PC-9 (cell line): Measurements from ENCODE around the gene UBE2U.

Experiments used
- EZH2 ChIP-seq: fragments of 200-600 bp; sonication (generic); IDR thresholded peaks from 2 replicates; pipeline ENCODE4 v1.8.0; 2017; ENCODE audit warnings: antibody characterized with exemption, low read depth
- TF ChIP-seq, protein P1 (sequence below): fragments of 200-600 bp; sonication (generic); conservative IDR thresholded peaks from 2 replicates; pipeline ENCODE4 v1.6.1; 2017; ENCODE audit warnings: mixed run types, antibody characterized with exemption, mild to moderate bottlenecking, moderate library complexity

DNA sequence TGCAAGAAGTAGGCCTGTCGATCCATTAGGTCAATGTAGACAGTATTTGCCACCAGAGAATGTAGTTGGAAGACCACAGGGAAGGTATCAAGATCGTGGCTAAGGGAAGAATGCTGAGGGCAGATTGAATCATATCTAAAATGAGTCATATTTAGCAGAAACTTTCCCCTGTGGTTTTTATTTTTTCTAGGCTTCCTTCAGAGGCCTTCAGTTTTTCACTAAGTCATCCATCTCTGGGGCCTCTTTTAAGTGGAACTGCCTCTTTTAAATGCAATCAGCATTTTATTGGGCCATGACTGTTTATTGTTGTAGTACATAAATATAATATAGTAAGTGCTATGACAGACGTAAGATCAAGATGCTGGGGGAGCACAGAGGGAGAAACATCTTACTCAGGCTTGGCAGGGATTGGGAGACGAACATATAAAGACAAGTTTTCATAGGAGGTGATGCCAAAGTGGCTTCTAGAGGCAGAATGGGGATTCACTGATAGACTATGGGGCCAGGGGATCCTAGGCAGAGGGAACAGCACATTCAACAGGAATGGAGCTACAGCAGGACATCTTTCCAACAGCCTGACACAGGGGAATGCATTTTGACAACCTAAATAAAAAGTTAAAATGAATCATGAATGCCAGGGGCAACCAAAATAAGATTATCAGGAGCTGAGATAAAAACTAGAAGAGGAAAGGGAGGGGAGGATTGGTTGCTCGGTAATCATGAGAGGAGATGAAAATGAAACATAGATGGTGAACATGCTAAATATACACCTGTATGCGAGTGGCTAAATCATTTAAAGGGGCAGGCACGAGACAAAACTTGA is 20.1 kb downstream of the UBE2U start:
- TF ChIP-seq EZH2, result no peak
- TF ChIP-seq, protein P1, sequence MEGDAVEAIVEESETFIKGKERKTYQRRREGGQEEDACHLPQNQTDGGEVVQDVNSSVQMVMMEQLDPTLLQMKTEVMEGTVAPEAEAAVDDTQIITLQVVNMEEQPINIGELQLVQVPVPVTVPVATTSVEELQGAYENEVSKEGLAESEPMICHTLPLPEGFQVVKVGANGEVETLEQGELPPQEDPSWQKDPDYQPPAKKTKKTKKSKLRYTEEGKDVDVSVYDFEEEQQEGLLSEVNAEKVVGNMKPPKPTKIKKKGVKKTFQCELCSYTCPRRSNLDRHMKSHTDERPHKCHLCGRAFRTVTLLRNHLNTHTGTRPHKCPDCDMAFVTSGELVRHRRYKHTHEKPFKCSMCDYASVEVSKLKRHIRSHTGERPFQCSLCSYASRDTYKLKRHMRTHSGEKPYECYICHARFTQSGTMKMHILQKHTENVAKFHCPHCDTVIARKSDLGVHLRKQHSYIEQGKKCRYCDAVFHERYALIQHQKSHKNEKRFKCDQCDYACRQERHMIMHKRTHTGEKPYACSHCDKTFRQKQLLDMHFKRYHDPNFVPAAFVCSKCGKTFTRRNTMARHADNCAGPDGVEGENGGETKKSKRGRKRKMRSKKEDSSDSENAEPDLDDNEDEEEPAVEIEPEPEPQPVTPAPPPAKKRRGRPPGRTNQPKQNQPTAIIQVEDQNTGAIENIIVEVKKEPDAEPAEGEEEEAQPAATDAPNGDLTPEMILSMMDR, result no peak
